HG02623 (cell line): ENCODE measurements around the gene BCL7C.
"Not testable (repeated sequence)": the region's sequence is repeated elsewhere in the genome, so short reads cannot be mapped to it uniquely, and the experiment has no call there.

Source experiments
- ATAC-seq: cut with Tn5 transposase; IDR thresholded peaks from one replicate; pipeline ENCODE4 v1.9.1; 2021; ENCODE audit warnings: moderate library complexity; ENCODE audit not compliant: unreplicated experiment

The BCL7C gene

GRCh38 chr16:30870904-30871303 is 23.0 kb downstream of the BCL7C start:
- no peak for ATAC-seq

- ATAC-seq, result no peak
Observed at GRCh38 chr16:30867747-30868146, 26.1 kb downstream of the BCL7C start.

- no peak for ATAC-seq
Observed at GRCh38 chr16:30866031-30866430, 27.8 kb downstream of the BCL7C start.

GRCh38 chr16:30863178-30863577 is 30.7 kb downstream of the BCL7C start:
- not testable (repeated sequence) for ATAC-seq

GRCh38 chr16:30860729-30861128 is 33.1 kb downstream of the BCL7C start:
- ATAC-seq, result not testable (repeated sequence)

GRCh38 chr16:30858829-30859423 is 35.0 kb downstream of the BCL7C start:
- no peak for ATAC-seq

GRCh38 chr16:30858111-30858495 is 35.8 kb downstream of the BCL7C start:
- no peak for ATAC-seq

GRCh38 chr16:30853758-30854157 is 40.1 kb downstream of the BCL7C start:
- no peak for ATAC-seq

GRCh38 chr16:30850246-30850645 is 43.6 kb downstream of the BCL7C start:
- ATAC-seq, result no peak

- no peak for ATAC-seq
Observed at GRCh38 chr16:30846649-30847402, 47.1 kb downstream of the BCL7C start.

- ATAC-seq, result no peak
Observed at GRCh38 chr16:30844671-30845449, 49.0 kb downstream of the BCL7C start.

- ATAC-seq, result no peak
Observed at GRCh38 chr16:30844346-30844670, 49.6 kb downstream of the BCL7C start.

GRCh38 chr16:30843501-30843900 is 50.4 kb downstream of the BCL7C start:
- ATAC-seq, result no peak

GRCh38 chr16:30842971-30843370 is 50.9 kb downstream of the BCL7C start:
- no peak for ATAC-seq

- ATAC-seq, result no peak
Observed at GRCh38 chr16:30841332-30841731, 52.5 kb downstream of the BCL7C start.

GRCh38 chr16:30840611-30841010 is 53.3 kb downstream of the BCL7C start:
- ATAC-seq, result no peak

- no peak for ATAC-seq
Observed at GRCh38 chr16:30839523-30840227, 54.2 kb downstream of the BCL7C start.

- ATAC-seq, result no peak
Observed at GRCh38 chr16:30838876-30839471, 54.9 kb downstream of the BCL7C start.

GRCh38 chr16:30837904-30838303 is 56.0 kb downstream of the BCL7C start:
- ATAC-seq, result no peak
